GM12891 (cell line): Measurements from ENCODE around the gene PRKCE.

ENCODE experiments used
- PAX5 ChIP-seq: IDR thresholded peaks from 2 replicates; pipeline ENCODE4 v1.6.1; 2011; ENCODE audit warnings: low read length, moderate library complexity, mild to moderate bottlenecking; ENCODE audit not compliant: insufficient read depth, severe bottlenecking
- POLR2A ChIP-seq: IDR thresholded peaks from 2 replicates; pipeline ENCODE4 v1.6.1; 2011; ENCODE audit warnings: low read depth, low read length, control low read depth
- POLR2AphosphoS5 ChIP-seq: IDR thresholded peaks from 2 replicates; pipeline ENCODE4 v1.6.1; 2011; ENCODE audit warnings: low read depth, low read length, control low read depth
- SPI1 ChIP-seq: IDR thresholded peaks from 2 replicates; pipeline ENCODE4 v1.6.1; 2011; ENCODE audit warnings: low read depth, low read length, control low read depth
- TAF1 ChIP-seq: IDR thresholded peaks from 2 replicates; pipeline ENCODE4 v1.6.1; 2011; ENCODE audit warnings: low read depth, low read length, control low read depth

- TF ChIP-seq POLR2A (no peak), POLR2AphosphoS5 (no peak), TAF1 (no peak), PAX5 (no peak), SPI1 (no peak)
These were observed 350.4 kb downstream of the PRKCE start for GRCh38 chr2:46001741-46002506.
